HepG2 (cell line): ENCODE results near the gene KLHDC8B. TPM values are rescaled to one million over a fixed set of nuclear protein-coding genes. Genes with fewer than 3 reads are reported as not detected.
A peak's percentile ranks its signal among the peaks of the same experiment; 100 is the strongest.

Source experiments
- ATAC-seq: fragments of 200-7000 bp; cut with Tn5 transposase; 3 replicates; pipeline ENCODE4 v1.9.1; 2020; ENCODE audit warnings: mild to moderate bottlenecking, moderate library complexity
- BruUV-seq: library from RNA; stranded (reverse); fragments of 400-500 nt; replicated peaks from 2 replicates; lab custom pipeline; 2021; lab: Mats Ljungman, UMichigan
- CTCF ChIA-PET: fragments of 300-600 bp; formaldehyde crosslinking; extraction: SDS; loops from one replicate; lab custom pipeline; 2021; ENCODE audit warnings: low total read pairs, inconsistent platforms, low intra/inter-chr PET ratio; lab: Yijun Ruan, JAX
- POLR2A ChIA-PET: fragments of 350-600 bp; sonication (Branson Sonifier 250); formaldehyde crosslinking; loops from one replicate; lab custom pipeline; 2020; ENCODE audit warnings: antibody characterized with exemption, inconsistent platforms; lab: Yijun Ruan, JAX
- DNase-seq: peaks from one replicate; pipeline ENCODE4 v3.0.0-alpha.2; 2015; ENCODE audit warnings: low spot score
- FAIRE-seq: peaks from 3 replicates; lab custom pipeline; 2011; peaks lifted over from hg19 to GRCh38; lab: Jason Lieb, UNC
- H2AFZ ChIP-seq: one replicate; pipeline ENCODE4 v1.6.1; 2011; ENCODE audit warnings: low read length, inconsistent platforms
- H3K27ac ChIP-seq: fragments of 300-600 bp; 3 replicates; pipeline ENCODE4 v1.8.0; 2011; ENCODE audit warnings: mixed run types, mild to moderate bottlenecking, mixed read lengths, low read length, inconsistent platforms; ENCODE audit not compliant: insufficient read depth; ENCODE audit errors: extremely low read length
- H3K27me3 ChIP-seq, 2 experiments: fragments of 200-600 bp in 1 of 2; 2 replicates in 1 of 2; 3 replicates in 1 of 2; pipeline versions ENCODE4 v1.6.0 to v1.8.0; 2011; ENCODE audit warnings: low read length in 2 of 2, mild to moderate bottlenecking in 2 of 2, moderate library complexity in 2 of 2, inconsistent platforms in 1 of 2; ENCODE audit not compliant: insufficient read depth in 2 of 2, control insufficient read depth in 1 of 2
- H3K36me3 ChIP-seq, 2 experiments: fragments of 200-600 bp in 1 of 2; replicated peaks in 1 of 2; 2 replicates in 1 of 2; 3 replicates in 1 of 2; pipeline versions ENCODE4 v1.5.1 to v1.8.0; 2011; ENCODE audit warnings: low read length in 2 of 2, inconsistent platforms in 1 of 2; ENCODE audit not compliant: insufficient read depth in 2 of 2, control insufficient read depth in 1 of 2
- H3K4me1 ChIP-seq: 2 replicates; pipeline ENCODE4 v1.5.1; 2012; ENCODE audit warnings: low read length, inconsistent platforms; ENCODE audit not compliant: insufficient read depth
- H3K4me2 ChIP-seq: 2 replicates; pipeline ENCODE4 v1.6.0; 2011; ENCODE audit warnings: low read depth, low read length, inconsistent platforms
- H3K4me3 ChIP-seq, 3 experiments: fragments of 200-600 bp in 1 of 3; sonication (generic), shearing (Covaris generic) in 1 of 3; replicated peaks in 1 of 3; 2 replicates each; pipeline ENCODE4 v1.5.1; 2011 to 2016; ENCODE audit warnings: low read length in 3 of 3, inconsistent platforms in 2 of 3, low read depth in 2 of 3, mild to moderate bottlenecking in 2 of 3, control low read depth in 1 of 3, mixed read lengths in 1 of 3; ENCODE audit not compliant: insufficient read depth in 1 of 3
- H3K79me2 ChIP-seq: one replicate; pipeline ENCODE4 v1.6.1; 2011; ENCODE audit warnings: low read length, inconsistent platforms; ENCODE audit not compliant: insufficient read depth
- H3K9ac ChIP-seq: 2 replicates; pipeline ENCODE4 v1.6.0; 2011; ENCODE audit warnings: mild to moderate bottlenecking, low read depth, low read length, inconsistent platforms; ENCODE audit not compliant: insufficient read depth
- H3K9me3 ChIP-seq: 2 replicates; pipeline ENCODE4 v1.5.1; 2012; ENCODE audit warnings: mild to moderate bottlenecking, low read length
- H4K20me1 ChIP-seq: 2 replicates; pipeline ENCODE4 v1.6.0; 2011; ENCODE audit warnings: inconsistent platforms, mild to moderate bottlenecking, low read length, moderate library complexity; ENCODE audit not compliant: insufficient read depth
- ARHGAP35 ChIP-seq: sonication (generic); formaldehyde crosslinking; IDR thresholded peaks from 2 replicates; pipeline ENCODE4 v1.9.0; 2022; ENCODE audit warnings: mild to moderate bottlenecking, inconsistent platforms, moderate library complexity, missing genetic modification reagents, borderline replicate concordance
- HCFC1 ChIP-seq: fragments of 150-350 bp; IDR thresholded peaks from 2 replicates; pipeline ENCODE4 v1.6.1; 2014; ENCODE audit warnings: low read depth, low read length
- IRF2 ChIP-seq: IDR thresholded peaks from 2 replicates; pipeline ENCODE4 v1.6.1; 2018; ENCODE audit warnings: missing genetic modification reagents, missing compliant biosample characterization
- MIER3 ChIP-seq: IDR thresholded peaks from 2 replicates; pipeline ENCODE4 v1.6.1; 2016; ENCODE audit warnings: missing compliant biosample characterization, borderline replicate concordance
- NR2F6 ChIP-seq, 2 experiments: IDR thresholded peaks; 2 replicates each; pipeline ENCODE4 v1.6.1; 2016; ENCODE audit warnings: antibody characterized with exemption in 1 of 2, mild to moderate bottlenecking in 1 of 2
- PHF8 ChIP-seq: sonication (generic); formaldehyde crosslinking; IDR thresholded peaks from 2 replicates; pipeline ENCODE4 v1.5.0; 2020; ENCODE audit warnings: missing genetic modification reagents
- SOX13 ChIP-seq, 3 experiments: fragments of 450-650 bp in 1 of 3; sonication (generic) in 1 of 3; formaldehyde crosslinking in 1 of 3; IDR thresholded peaks in 2 of 3; conservative IDR thresholded peaks in 1 of 3; 2 replicates each; pipeline versions ENCODE4 v1.5.0 to v1.6.1; 2016 to 2020; ENCODE audit warnings: antibody characterized with exemption in 1 of 3, mild to moderate bottlenecking in 1 of 3, missing compliant biosample characterization in 1 of 3, missing genetic modification reagents in 1 of 3, moderate library complexity in 1 of 3
- SP2 ChIP-seq: sonication (generic); formaldehyde crosslinking; IDR thresholded peaks from 2 replicates; pipeline ENCODE4 v1.5.1; 2020; ENCODE audit warnings: mild to moderate bottlenecking, missing genetic modification reagents
- TEAD3 ChIP-seq: optimal IDR thresholded peaks from 2 replicates; pipeline ENCODE3; 2016; ENCODE audit warnings: borderline replicate concordance
- U2AF2 ChIP-seq: fragments of 200-400 bp; formaldehyde crosslinking; IDR thresholded peaks from 2 replicates; pipeline ENCODE4 v1.6.1; 2017; ENCODE audit warnings: low read depth, mild to moderate bottlenecking, low read length
- ZFP41 ChIP-seq: sonication (generic); formaldehyde crosslinking; IDR thresholded peaks from 2 replicates; pipeline ENCODE4 v1.4.0; 2020; ENCODE audit warnings: mild to moderate bottlenecking, missing genetic modification reagents, borderline replicate concordance
- ZNF138 ChIP-seq: sonication (generic); formaldehyde crosslinking; IDR thresholded peaks from 2 replicates; pipeline ENCODE4 v1.5.0; 2020; ENCODE audit warnings: mild to moderate bottlenecking, low read depth, missing genetic modification reagents
- ZNF20 ChIP-seq: sonication (generic); formaldehyde crosslinking; IDR thresholded peaks from 2 replicates; pipeline ENCODE4 v1.4.0; 2020; ENCODE audit warnings: mild to moderate bottlenecking, moderate library complexity, missing genetic modification reagents
- ZNF350 ChIP-seq: sonication (generic); formaldehyde crosslinking; IDR thresholded peaks from 2 replicates; pipeline ENCODE4 v1.4.0; 2020; ENCODE audit warnings: mild to moderate bottlenecking, low read depth, missing genetic modification reagents, borderline replicate concordance
- WGBS: methylation state at CpG from one replicate; pipeline ENCODE4 v1.1.6; 2017; ENCODE audit warnings: low lambda C conversion rate; 5-methylcytosine and 5-hydroxymethylcytosine counted together
- in situ Hi-C: cut with HindIII; loops from 2 replicates; pipeline ENCODE4 v1.10.0; 2017; ENCODE audit warnings: low pct_unique_long_range_greater_than_20kb; ENCODE audit not compliant: extremely low pct_ligation_motif_present
- intact Hi-C: fragments of 100-400 bp; cut with micrococcal nuclease; formaldehyde crosslinking; loops from one replicate; pipeline ENCODE4 v1.10.0; 2022; ENCODE audit not compliant: unreplicated experiment
- polyA plus RNA-seq, 8 experiments: library from polyadenylated mRNA; depleted of rRNA in 3 of 8; stranded (reverse) in 7 of 8; unstranded in 1 of 8; fragments of >200 nt; fragmentation: Illumina TruSeq in 4 of 8; extraction: Trizol in 4 of 8; gene quantifications; 2 replicates each; pipeline versions ENCODE4 v1.2.1 to v1.2.3, GENCODE V29; 2011 to 2016; ENCODE audit warnings: low read depth in 4 of 8, missing spikeins in 1 of 8, mixed read lengths in 1 of 8; ENCODE audit not compliant: insufficient read depth in 1 of 8
- total RNA-seq, 5 experiments: library from RNA; depleted of rRNA; stranded (reverse); fragments of >200 nt; fragmentation: Illumina TruSeq; extraction: Trizol; gene quantifications; 2 replicates each; pipeline ENCODE4 v1.2.3, GENCODE V29; 2016; ENCODE audit warnings: low read depth in 1 of 5
- TF ChIP-seq, protein P1 (sequence below): sonication (generic); formaldehyde crosslinking; IDR thresholded peaks from 2 replicates; pipeline ENCODE4 v1.5.0; 2020; ENCODE audit warnings: mild to moderate bottlenecking, missing genetic modification reagents
- TF ChIP-seq, protein P2 (sequence below): sonication (generic); formaldehyde crosslinking; conservative IDR thresholded peaks from 2 replicates; pipeline ENCODE4 v1.4.0; 2020; ENCODE audit warnings: missing genetic modification reagents

The KLHDC8B gene
- total and polyA plus RNA-seq, 2 of the 13 experiments (the other 11 are each of a cell fraction or from before 2014, with no cell fraction given), result 17.2 to 17.8 TPM

DNA sequence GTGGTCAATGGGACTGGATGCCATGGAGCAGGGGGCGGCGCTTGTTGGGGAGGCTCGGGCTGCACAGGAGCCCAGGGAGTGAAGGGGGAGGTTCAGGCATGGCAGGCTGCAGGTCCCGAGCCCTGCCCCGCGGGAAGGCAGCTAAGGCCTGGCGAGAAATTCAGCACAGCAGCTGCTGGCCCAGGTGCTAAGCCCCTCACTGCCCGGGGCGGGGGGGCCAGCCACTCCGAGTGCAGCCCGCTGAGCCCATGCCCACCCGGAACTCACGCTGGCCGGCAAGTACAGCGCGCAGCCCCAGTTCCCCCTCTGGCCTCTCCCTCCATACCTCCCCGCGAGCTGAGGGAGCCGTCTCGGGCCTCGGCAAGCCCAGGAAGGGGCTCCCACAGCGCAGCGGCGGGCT, 11.3 kb downstream of the KLHDC8B start:
- Histone ChIP-seq H3K9me3 (no peaks in the 10 kb centered on the region), H2AFZ (no peak overlapping the region), H3K27me3 (no peaks in the 10 kb centered on the region; a peak in 1 of 5 replicates), H3K4me1 (peaks cover 26% of the 10 kb centered on the region), H4K20me1 (no peaks in the 10 kb centered on the region), H3K4me2 (no peak overlapping the region), H3K4me3 (no peak overlapping the region), H3K36me3 (no peaks in the 10 kb centered on the region), H3K27ac (no peak overlapping the region), H3K9ac (no peak overlapping the region), H3K79me2 (no peaks in the 10 kb centered on the region)
- WGBS, result 85% methylated on average over 18 of the region's 24 CpGs
- TF ChIP-seq, protein P1, sequence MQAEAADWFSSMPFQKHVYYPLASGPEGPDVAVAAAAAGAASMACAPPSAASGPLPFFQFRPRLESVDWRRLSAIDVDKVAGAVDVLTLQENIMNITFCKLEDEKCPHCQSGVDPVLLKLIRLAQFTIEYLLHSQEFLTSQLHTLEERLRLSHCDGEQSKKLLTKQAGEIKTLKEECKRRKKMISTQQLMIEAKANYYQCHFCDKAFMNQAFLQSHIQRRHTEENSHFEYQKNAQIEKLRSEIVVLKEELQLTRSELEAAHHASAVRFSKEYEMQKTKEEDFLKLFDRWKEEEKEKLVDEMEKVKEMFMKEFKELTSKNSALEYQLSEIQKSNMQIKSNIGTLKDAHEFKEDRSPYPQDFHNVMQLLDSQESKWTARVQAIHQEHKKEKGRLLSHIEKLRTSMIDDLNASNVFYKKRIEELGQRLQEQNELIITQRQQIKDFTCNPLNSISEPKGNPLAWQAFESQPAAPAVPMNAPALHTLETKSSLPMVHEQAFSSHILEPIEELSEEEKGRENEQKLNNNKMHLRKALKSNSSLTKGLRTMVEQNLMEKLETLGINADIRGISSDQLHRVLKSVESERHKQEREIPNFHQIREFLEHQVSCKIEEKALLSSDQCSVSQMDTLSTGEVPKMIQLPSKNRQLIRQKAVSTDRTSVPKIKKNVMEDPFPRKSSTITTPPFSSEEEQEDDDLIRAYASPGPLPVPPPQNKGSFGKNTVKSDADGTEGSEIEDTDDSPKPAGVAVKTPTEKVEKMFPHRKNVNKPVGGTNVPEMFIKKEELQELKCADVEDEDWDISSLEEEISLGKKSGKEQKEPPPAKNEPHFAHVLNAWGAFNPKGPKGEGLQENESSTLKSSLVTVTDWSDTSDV, result no peak
- TF ChIP-seq ARHGAP35 (CRISPR knock-in tag) (no peak), IRF2 (no peak), PHF8 (CRISPR knock-in tag) (no peak)
- in situ Hi-C loops, result no loop called here
- ATAC-seq (no peak), DNase-seq (no peak), FAIRE-seq (no peak)
- BruUV-seq, result no TSS peak
- ChIA-PET POLR2A (interaction anchor here (1.3 to 1.4 kb wide), 2 partner anchors 12 kb away, joined by 4 to 5 read pairs; partner anchors contain the start of gene KLHDC8B), CTCF (no interaction called here)
- intact Hi-C loops, result no loop called here

DNA sequence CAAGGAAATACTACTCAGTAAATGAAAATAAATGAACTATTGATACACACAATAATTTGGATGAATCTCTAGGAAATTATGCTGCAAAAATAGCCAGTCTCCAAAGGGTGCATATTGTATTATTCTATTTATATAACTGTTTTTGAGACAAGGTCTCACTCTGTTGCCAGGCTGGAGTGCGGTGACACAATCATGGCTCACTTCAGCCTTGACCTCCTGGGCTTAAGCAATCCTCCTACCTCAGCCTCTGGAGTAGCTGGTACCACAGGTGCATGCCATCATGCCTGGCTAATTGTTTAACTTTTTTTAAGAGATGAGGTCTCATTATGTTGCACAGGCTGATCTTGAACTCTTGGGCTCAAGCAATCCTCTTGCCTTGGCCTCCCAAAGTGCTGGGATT, 12.5 kb downstream of the KLHDC8B start:
- intact Hi-C loops (no loop called here), in situ Hi-C loops (no loop called here)
- H3K9ac ChIP-seq, result no peak overlapping the region
- FAIRE-seq (peak; percentile 60), ATAC-seq (peak; percentile 57; the same call in 2 of the 3 replicates), DNase-seq (peak; percentile 45)
- no peak overlapping the region for H2AFZ ChIP-seq
- 0% methylated on average over 1 of the region's 1 CpG for WGBS
- ChIA-PET POLR2A (interaction anchor here (1.1 to 1.3 kb wide), 2 partner anchors 13 to 55 kb away, joined by 4 read pairs; partner anchors contain the start of gene KLHDC8B), CTCF (no interaction called here)
- H3K27ac ChIP-seq, result no peak overlapping the region
- no peak overlapping the region for H3K4me2 ChIP-seq
- no peaks in the 10 kb centered on the region for H4K20me1 ChIP-seq
- H3K27me3 ChIP-seq, result no peaks in the 10 kb centered on the region; a peak in 1 of 5 replicates
- no peaks in the 10 kb centered on the region for H3K9me3 ChIP-seq
- H3K36me3 ChIP-seq, result no peaks in the 10 kb centered on the region
- H3K79me2 ChIP-seq, result no peaks in the 10 kb centered on the region
- no TSS peak for BruUV-seq
- H3K4me3 ChIP-seq, result no peak overlapping the region
- peaks cover 26% of the 10 kb centered on the region for H3K4me1 ChIP-seq
- TF ChIP-seq ZFP41, result no peak
- no peak for TF ChIP-seq ZNF138 (CRISPR knock-in tag)
- TF ChIP-seq TEAD3 (CRISPR knock-in tag), result peak; percentile 59
- TF ChIP-seq ZNF350, result no peak
- no peak for TF ChIP-seq SP2 (CRISPR knock-in tag)
- no peak for TF ChIP-seq HCFC1
- TF ChIP-seq NR2F6 (IDR thresholded peaks at IDR 0.05), result peak; percentile 89
- peak; percentile 97 for TF ChIP-seq NR2F6 (CRISPR knock-in tag; IDR thresholded peaks at IDR 0.05)
- no peak for TF ChIP-seq U2AF2
- TF ChIP-seq MIER3 (CRISPR knock-in tag), result no peak
- no peak for TF ChIP-seq SOX13 (IDR thresholded peaks at IDR 0.05)
- peak in 1 of 2 experiments; percentile 67; a peak in 2 of 4 replicates for TF ChIP-seq SOX13 (CRISPR knock-in tag; conservative IDR thresholded peaks at IDR 0.05 in 1 of 2, IDR thresholded peaks at IDR 0.05 in 1 of 2)
- TF ChIP-seq, protein P2, sequence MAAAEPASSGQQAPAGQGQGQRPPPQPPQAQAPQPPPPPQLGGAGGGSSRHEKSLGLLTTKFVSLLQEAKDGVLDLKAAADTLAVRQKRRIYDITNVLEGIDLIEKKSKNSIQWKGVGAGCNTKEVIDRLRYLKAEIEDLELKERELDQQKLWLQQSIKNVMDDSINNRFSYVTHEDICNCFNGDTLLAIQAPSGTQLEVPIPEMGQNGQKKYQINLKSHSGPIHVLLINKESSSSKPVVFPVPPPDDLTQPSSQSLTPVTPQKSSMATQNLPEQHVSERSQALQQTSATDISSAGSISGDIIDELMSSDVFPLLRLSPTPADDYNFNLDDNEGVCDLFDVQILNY (CRISPR knock-in tag), result no peak
- no peak for TF ChIP-seq ZNF20 (CRISPR knock-in tag)
